Measurements from ENCODE around the gene RPL5. TPM values are rescaled to one million over a fixed set of nuclear protein-coding genes. Genes with fewer than 3 reads are reported as not detected.
"Not testable (repeated sequence)": the region's sequence is repeated elsewhere in the genome, so short reads cannot be mapped to it uniquely, and the experiment has no call there.

The RPL5 gene
- total and polyA plus RNA-seq, 2 experiments from 2014 or later, result 2,182 to 3,547 TPM

DNA sequence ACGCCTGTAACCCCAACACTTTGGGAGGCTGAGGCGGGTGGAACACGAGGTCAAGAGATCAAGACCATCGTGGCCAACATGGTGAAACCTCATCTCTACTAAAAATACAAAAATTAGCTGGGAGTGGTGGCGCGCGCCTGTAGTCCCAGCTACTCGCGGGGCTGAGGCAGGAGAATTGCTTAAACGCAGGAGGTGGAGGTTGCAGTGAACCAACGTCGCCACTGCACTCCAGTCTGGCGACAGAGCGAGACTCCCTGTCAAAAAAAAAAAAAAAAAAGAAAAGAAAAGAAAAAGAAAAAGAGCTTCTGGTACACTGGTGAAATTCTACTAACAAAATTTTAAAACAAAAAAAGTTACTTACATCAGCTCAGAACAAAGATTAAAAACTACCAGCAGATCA, 48.3 kb upstream of the RPL5 start:
- H4K20me1 ChIP-seq (replicated peaks; ENCODE audit: insufficient read depth); H3K36me3 ChIP-seq (ENCODE audit: insufficient read depth); H3K9me3 Mint-ChIP-seq; H3F3A ChIP-seq (replicated peaks; ENCODE audit: low read depth); H3K9me2 ChIP-seq (ENCODE audit: insufficient read depth); H2AFZ ChIP-seq; ATAC-seq; H3K4me1 ChIP-seq (ENCODE audit: insufficient read depth); H3K27ac Mint-ChIP-seq; H3K36me3 Mint-ChIP-seq (ENCODE audit: low read depth); H3K27ac ChIP-seq (ENCODE audit: low read depth): not testable (repeated sequence)
- peak; percentile 27 for DNase-seq (ENCODE audit: low spot score)
- H3K4me3 ChIP-seq, result peak overlapping the region; percentile 74
- H3K4me2 ChIP-seq, result peak overlapping the region; percentile 96
- Mint-ChIP-seq H3K4me3 (peak overlapping the region; percentile 84), H3K4me1 (peaks cover 15% of the 10 kb centered on the region), H3K27me3 (ENCODE audit: insufficient read depth, low read depth, poor library complexity) (peaks cover 22% of the 10 kb centered on the region)
- H3K27me3 ChIP-seq (ENCODE audit: insufficient read depth), result peaks cover 23% of the 10 kb centered on the region
- peaks cover 51% of the 10 kb centered on the region for H3K79me2 ChIP-seq (replicated peaks; ENCODE audit: insufficient read depth)

DNA sequence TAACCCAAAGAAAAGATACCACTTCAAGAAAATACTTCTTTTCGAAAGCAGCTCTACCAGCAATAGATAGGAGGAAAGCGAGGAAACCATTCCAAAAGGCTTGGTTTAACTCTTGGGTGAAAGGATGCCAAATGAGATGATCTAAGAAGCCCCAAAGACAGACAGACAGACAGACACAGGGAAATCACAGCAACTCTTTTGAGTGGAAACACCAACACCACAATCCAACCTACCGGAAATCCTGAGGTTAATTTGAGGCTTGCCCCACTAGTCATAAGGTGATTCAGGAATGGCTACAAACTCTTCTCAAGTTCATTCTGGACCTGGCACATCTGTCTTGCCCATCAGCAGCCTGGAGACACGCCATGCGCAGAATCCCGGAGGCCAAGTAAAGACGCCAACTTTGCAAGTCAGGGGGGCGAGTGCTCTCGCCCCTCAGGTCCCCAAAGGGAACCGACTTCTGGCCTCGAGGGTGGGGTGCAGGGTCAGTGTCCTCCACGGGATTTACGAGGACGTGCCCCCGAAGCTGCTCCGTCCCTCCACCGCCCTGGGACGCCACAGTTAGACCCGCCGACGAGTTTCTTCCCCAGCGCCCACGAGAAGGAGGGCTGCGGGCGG, 47.7 kb upstream of the RPL5 start:
- H4K20me1 ChIP-seq (replicated peaks; ENCODE audit: insufficient read depth), result no peaks in the 10 kb centered on the region; the same call in 1 of the 2 replicates
- peak overlapping the region; percentile 61 for H2AFZ ChIP-seq
- H3K79me2 ChIP-seq (replicated peaks; ENCODE audit: insufficient read depth), result peaks cover 45% of the 10 kb centered on the region
- DNase-seq (ENCODE audit: low spot score), result peak; percentile 28
- no peaks in the 10 kb centered on the region for H3K36me3 ChIP-seq (ENCODE audit: insufficient read depth)
- H3K9me3 Mint-ChIP-seq, result peaks cover 4% of the 10 kb centered on the region; the same call in 2 of the 3 replicates
- no peak overlapping the region for H3K27ac Mint-ChIP-seq
- no peaks in the 10 kb centered on the region for H3K36me3 Mint-ChIP-seq (ENCODE audit: low read depth)
- H3K4me3 Mint-ChIP-seq, result peak overlapping the region; percentile 84
- peaks cover 23% of the 10 kb centered on the region for H3K27me3 ChIP-seq (ENCODE audit: insufficient read depth)
- no peaks in the 10 kb centered on the region for H3K9me2 ChIP-seq (ENCODE audit: insufficient read depth)
- H3K27ac ChIP-seq (ENCODE audit: low read depth), result no peak overlapping the region
- H3K4me2 ChIP-seq, result peak overlapping the region; percentile 96
- no peaks in the 10 kb centered on the region for H3F3A ChIP-seq (replicated peaks; ENCODE audit: low read depth)
- peak overlapping the region; percentile 74 for H3K4me3 ChIP-seq
- H3K4me1 Mint-ChIP-seq, result peaks cover 15% of the 10 kb centered on the region
- H3K27me3 Mint-ChIP-seq (ENCODE audit: insufficient read depth, low read depth, poor library complexity), result peaks cover 22% of the 10 kb centered on the region
- peaks cover 5% of the 10 kb centered on the region for H3K4me1 ChIP-seq (ENCODE audit: insufficient read depth)
- no peak; the same call in 2 of the 3 replicates for ATAC-seq
- TF ChIP-seq EZH2 (IDR thresholded peaks at IDR 0.05; ENCODE audit: low read depth, unreplicated experiment) (no peak), POLR2AphosphoS5 (IDR thresholded peaks at IDR 0.05; ENCODE audit: low read depth) (no peak), CREB1 (CRISPR knock-in tag; IDR thresholded peaks at IDR 0.05; ENCODE audit: low read depth) (no peak), ZNF114 (CRISPR knock-in tag; IDR thresholded peaks at IDR 0.05) (no peak), JUNB (IDR thresholded peaks at IDR 0.05; ENCODE audit: unreplicated experiment) (no peak), NANOG (IDR thresholded peaks at IDR 0.05; ENCODE audit: borderline replicate concordance) (no peak), STAT1 (IDR thresholded peaks at IDR 0.05; ENCODE audit: unreplicated experiment) (no peak), ZNF331 (CRISPR knock-in tag; IDR thresholded peaks at IDR 0.05; ENCODE audit: low read depth) (no peak), EZH2phosphoT487 (IDR thresholded peaks at IDR 0.05; ENCODE audit: unreplicated experiment) (no peak)
- TF ChIP-seq, protein P1, sequence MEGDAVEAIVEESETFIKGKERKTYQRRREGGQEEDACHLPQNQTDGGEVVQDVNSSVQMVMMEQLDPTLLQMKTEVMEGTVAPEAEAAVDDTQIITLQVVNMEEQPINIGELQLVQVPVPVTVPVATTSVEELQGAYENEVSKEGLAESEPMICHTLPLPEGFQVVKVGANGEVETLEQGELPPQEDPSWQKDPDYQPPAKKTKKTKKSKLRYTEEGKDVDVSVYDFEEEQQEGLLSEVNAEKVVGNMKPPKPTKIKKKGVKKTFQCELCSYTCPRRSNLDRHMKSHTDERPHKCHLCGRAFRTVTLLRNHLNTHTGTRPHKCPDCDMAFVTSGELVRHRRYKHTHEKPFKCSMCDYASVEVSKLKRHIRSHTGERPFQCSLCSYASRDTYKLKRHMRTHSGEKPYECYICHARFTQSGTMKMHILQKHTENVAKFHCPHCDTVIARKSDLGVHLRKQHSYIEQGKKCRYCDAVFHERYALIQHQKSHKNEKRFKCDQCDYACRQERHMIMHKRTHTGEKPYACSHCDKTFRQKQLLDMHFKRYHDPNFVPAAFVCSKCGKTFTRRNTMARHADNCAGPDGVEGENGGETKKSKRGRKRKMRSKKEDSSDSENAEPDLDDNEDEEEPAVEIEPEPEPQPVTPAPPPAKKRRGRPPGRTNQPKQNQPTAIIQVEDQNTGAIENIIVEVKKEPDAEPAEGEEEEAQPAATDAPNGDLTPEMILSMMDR (conservative IDR thresholded peaks at IDR 0.05; ENCODE audit: low read depth in 2 of 2), result no peak
- TF ChIP-seq, protein P2, sequence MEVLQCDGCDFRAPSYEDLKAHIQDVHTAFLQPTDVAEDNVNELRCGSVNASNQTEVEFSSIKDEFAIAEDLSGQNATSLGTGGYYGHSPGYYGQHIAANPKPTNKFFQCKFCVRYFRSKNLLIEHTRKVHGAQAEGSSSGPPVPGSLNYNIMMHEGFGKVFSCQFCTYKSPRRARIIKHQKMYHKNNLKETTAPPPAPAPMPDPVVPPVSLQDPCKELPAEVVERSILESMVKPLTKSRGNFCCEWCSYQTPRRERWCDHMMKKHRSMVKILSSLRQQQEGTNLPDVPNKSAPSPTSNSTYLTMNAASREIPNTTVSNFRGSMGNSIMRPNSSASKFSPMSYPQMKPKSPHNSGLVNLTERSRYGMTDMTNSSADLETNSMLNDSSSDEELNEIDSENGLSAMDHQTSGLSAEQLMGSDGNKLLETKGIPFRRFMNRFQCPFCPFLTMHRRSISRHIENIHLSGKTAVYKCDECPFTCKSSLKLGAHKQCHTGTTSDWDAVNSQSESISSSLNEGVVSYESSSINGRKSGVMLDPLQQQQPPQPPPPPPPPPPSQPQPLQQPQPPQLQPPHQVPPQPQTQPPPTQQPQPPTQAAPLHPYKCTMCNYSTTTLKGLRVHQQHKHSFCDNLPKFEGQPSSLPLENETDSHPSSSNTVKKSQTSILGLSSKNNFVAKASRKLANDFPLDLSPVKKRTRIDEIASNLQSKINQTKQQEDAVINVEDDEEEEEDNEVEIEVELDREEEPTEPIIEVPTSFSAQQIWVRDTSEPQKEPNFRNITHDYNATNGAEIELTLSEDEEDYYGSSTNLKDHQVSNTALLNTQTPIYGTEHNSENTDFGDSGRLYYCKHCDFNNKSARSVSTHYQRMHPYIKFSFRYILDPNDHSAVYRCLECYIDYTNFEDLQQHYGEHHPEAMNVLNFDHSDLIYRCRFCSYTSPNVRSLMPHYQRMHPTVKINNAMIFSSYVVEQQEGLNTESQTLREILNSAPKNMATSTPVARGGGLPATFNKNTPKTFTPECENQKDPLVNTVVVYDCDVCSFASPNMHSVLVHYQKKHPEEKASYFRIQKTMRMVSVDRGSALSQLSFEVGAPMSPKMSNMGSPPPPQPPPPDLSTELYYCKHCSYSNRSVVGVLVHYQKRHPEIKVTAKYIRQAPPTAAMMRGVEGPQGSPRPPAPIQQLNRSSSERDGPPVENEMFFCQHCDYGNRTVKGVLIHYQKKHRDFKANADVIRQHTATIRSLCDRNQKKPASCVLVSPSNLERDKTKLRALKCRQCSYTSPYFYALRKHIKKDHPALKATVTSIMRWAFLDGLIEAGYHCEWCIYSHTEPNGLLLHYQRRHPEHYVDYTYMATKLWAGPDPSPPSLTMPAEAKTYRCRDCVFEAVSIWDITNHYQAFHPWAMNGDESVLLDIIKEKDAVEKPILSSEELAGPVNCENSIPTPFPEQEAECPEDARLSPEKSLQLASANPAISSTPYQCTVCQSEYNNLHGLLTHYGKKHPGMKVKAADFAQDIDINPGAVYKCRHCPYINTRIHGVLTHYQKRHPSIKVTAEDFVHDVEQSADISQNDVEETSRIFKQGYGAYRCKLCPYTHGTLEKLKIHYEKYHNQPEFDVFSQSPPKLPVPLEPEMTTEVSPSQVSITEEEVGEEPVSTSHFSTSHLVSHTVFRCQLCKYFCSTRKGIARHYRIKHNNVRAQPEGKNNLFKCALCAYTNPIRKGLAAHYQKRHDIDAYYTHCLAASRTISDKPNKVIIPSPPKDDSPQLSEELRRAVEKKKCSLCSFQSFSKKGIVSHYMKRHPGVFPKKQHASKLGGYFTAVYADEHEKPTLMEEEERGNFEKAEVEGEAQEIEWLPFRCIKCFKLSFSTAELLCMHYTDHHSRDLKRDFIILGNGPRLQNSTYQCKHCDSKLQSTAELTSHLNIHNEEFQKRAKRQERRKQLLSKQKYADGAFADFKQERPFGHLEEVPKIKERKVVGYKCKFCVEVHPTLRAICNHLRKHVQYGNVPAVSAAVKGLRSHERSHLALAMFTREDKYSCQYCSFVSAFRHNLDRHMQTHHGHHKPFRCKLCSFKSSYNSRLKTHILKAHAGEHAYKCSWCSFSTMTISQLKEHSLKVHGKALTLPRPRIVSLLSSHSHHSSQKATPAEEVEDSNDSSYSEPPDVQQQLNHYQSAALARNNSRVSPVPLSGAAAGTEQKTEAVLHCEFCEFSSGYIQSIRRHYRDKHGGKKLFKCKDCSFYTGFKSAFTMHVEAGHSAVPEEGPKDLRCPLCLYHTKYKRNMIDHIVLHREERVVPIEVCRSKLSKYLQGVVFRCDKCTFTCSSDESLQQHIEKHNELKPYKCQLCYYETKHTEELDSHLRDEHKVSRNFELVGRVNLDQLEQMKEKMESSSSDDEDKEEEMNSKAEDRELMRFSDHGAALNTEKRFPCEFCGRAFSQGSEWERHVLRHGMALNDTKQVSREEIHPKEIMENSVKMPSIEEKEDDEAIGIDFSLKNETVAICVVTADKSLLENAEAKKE (CRISPR knock-in tag; IDR thresholded peaks at IDR 0.05), result no peak
- TF ChIP-seq, protein P3, sequence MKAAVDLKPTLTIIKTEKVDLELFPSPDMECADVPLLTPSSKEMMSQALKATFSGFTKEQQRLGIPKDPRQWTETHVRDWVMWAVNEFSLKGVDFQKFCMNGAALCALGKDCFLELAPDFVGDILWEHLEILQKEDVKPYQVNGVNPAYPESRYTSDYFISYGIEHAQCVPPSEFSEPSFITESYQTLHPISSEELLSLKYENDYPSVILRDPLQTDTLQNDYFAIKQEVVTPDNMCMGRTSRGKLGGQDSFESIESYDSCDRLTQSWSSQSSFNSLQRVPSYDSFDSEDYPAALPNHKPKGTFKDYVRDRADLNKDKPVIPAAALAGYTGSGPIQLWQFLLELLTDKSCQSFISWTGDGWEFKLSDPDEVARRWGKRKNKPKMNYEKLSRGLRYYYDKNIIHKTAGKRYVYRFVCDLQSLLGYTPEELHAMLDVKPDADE (IDR thresholded peaks at IDR 0.05), result no peak

All from GM23338 (cell line).